ENCODE data around the gene SMCO3.

The SMCO3 gene

DNA sequence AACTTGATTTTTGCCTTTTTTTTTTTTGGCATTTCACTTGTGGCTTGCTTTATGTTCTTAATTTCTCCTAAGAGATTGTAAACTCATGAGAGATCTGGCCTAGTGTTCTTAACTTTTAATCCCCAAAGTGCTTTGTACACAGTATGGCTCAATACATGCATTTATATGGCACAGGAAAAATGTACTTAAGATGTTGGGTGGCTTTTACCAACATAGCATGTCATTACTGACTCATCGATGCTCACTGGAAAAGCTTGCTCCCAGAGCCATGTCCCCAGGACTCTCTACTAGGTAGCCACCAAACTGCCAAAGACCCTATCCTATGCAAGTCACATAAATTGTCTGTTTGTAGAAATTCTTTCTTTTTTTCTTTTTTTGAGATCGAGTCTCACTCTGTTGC lies 13.1 kb upstream of the SMCO3 start:
- DNase-seq: no peak
- Histone ChIP-seq H3K27me3 (replicated peaks) (no peaks in the 10 kb centered on the region), H3K4me3 (ENCODE audit: low read depth, low read length) (no peak overlapping the region), H3K36me3 (replicated peaks) (no peaks in the 10 kb centered on the region), H3K27ac (no peak overlapping the region)
- in situ Hi-C loops (cut with HindIII; ENCODE audit: low pct_ligation_motif_present, low sequenced_read_pairs): no loop called here
- TF ChIP-seq, protein P1, sequence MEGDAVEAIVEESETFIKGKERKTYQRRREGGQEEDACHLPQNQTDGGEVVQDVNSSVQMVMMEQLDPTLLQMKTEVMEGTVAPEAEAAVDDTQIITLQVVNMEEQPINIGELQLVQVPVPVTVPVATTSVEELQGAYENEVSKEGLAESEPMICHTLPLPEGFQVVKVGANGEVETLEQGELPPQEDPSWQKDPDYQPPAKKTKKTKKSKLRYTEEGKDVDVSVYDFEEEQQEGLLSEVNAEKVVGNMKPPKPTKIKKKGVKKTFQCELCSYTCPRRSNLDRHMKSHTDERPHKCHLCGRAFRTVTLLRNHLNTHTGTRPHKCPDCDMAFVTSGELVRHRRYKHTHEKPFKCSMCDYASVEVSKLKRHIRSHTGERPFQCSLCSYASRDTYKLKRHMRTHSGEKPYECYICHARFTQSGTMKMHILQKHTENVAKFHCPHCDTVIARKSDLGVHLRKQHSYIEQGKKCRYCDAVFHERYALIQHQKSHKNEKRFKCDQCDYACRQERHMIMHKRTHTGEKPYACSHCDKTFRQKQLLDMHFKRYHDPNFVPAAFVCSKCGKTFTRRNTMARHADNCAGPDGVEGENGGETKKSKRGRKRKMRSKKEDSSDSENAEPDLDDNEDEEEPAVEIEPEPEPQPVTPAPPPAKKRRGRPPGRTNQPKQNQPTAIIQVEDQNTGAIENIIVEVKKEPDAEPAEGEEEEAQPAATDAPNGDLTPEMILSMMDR (IDR thresholded peaks at IDR 0.05; ENCODE audit: low read depth, low read length, missing control alignments): no peak

DNA sequence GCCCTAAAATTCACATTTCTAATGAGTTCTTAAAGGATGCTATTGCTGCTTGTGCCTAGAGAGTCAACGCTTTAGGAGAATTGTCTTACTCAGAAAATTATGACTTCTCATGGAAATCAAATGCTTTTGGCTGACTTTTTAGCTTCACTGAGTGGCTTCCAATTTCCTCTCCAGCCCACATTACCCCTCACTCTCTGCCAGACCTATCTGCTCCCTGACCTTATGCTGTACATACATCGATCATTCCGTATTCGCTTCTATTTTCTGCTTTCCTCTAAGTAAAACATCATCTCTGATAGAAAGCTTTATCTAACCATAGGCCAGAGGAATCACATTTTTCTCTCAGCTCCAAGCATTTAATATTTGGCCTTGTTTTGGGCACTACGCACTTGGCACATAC lies 12.5 kb upstream of the SMCO3 start:
- in situ Hi-C loops (cut with HindIII; ENCODE audit: low pct_ligation_motif_present, low sequenced_read_pairs): no loop called here

DNA sequence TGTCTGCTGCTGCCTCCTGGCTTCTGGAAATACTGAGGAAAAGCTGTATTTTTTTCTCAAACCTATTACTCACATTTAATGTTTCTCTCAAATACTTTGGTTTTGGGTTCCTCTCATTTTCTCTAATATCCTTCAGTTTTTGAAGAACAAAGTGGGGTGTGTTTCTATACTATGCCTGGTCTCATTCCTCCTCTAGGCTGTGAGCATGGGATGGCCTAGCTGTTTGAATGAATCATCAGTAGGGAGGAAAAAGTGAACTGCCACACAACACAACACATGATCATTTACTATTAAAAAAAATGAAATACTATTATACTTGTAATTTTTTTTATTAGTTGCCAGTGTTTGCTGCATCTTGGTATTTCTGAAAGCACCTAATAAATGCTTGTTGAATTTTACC lies 11.3 kb upstream of the SMCO3 start:
- no peak for DNase-seq
- TF ChIP-seq, protein P1 (IDR thresholded peaks at IDR 0.05; ENCODE audit: low read depth, low read length, missing control alignments): no peak
- H3K4me3 ChIP-seq (ENCODE audit: low read depth, low read length): no peak overlapping the region
- H3K27ac ChIP-seq: no peak overlapping the region
- H3K27me3 ChIP-seq (replicated peaks): no peaks in the 10 kb centered on the region
- in situ Hi-C loops (cut with HindIII; ENCODE audit: low pct_ligation_motif_present, low sequenced_read_pairs): no loop called here
- no peaks in the 10 kb centered on the region for H3K36me3 ChIP-seq (replicated peaks)

More for the DNA sequence above, 12.5 kb upstream of the SMCO3 start:
- DNase-seq: no peak
- Histone ChIP-seq H3K27me3 (replicated peaks) (no peaks in the 10 kb centered on the region), H3K27ac (no peak overlapping the region), H3K36me3 (replicated peaks) (no peaks in the 10 kb centered on the region), H3K4me3 (ENCODE audit: low read depth, low read length) (no peak overlapping the region)
- TF ChIP-seq, protein P1 (IDR thresholded peaks at IDR 0.05; ENCODE audit: low read depth, low read length, missing control alignments): no peak

DNA sequence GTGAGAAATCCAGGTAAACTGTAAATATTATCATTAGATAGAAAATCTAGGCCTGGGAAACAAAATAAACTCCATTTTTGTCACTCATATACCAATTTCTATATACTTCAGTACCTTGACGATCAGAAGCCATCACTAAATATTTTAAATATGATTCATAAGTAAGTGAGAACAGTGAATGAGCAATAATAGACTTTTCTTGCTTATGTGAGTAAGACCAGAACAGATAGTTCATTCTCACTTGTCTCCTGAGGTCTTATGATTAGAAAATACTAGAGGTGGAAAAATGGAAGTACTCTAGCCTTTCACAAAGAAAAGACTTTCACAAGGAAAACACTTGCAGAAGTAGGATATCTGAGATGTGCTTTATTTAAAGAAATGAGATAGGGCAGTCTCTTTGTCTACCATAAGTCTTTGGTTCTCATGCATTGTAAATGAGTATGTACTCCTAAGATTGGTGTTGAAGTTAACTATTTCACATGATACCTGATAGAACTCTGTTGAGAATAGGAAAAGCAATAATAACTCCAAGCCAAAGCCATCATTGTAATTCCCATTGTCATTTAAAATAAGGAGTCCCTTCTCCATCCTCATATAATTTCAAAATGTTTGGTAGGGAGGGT lies 10.1 kb upstream of the SMCO3 start:
- Histone ChIP-seq H3K27me3 (replicated peaks) (no peaks in the 10 kb centered on the region), H3K27ac (no peak overlapping the region), H3K4me3 (ENCODE audit: low read depth, low read length) (no peak overlapping the region), H3K36me3 (replicated peaks) (no peaks in the 10 kb centered on the region)
- in situ Hi-C loops (cut with HindIII; ENCODE audit: low pct_ligation_motif_present, low sequenced_read_pairs): no loop called here
- no peak for DNase-seq
- TF ChIP-seq, protein P1 (IDR thresholded peaks at IDR 0.05; ENCODE audit: low read depth, low read length, missing control alignments): no peak

DNA sequence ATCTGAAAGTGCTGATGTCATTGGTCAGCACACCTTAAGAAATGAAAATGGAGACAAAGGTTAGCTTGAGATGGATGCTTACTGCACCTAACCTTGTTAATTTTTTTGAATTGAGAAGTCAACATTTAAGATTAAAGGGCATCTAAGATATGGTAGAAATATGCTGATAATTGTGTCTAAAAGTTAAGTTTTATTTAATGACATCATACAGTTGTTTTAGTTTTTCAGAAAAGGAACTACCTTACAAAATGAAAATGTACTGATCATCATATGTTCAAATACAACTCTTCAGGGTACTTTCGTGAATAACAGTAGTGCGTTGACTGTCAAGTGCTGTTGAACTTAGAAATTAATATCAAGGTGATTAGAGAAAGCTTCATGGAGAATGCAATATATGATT lies 2.5 kb downstream of the SMCO3 start:
- no peak for DNase-seq
- in situ Hi-C loops (cut with HindIII; ENCODE audit: low pct_ligation_motif_present, low sequenced_read_pairs): no loop called here
- TF ChIP-seq, protein P1 (IDR thresholded peaks at IDR 0.05; ENCODE audit: low read depth, low read length, missing control alignments): no peak
- no peaks in the 10 kb centered on the region for H3K27me3 ChIP-seq (replicated peaks)
- H3K36me3 ChIP-seq (replicated peaks): no peaks in the 10 kb centered on the region
- H3K4me3 ChIP-seq (ENCODE audit: low read depth, low read length): no peak overlapping the region
- no peak overlapping the region for H3K27ac ChIP-seq

DNA sequence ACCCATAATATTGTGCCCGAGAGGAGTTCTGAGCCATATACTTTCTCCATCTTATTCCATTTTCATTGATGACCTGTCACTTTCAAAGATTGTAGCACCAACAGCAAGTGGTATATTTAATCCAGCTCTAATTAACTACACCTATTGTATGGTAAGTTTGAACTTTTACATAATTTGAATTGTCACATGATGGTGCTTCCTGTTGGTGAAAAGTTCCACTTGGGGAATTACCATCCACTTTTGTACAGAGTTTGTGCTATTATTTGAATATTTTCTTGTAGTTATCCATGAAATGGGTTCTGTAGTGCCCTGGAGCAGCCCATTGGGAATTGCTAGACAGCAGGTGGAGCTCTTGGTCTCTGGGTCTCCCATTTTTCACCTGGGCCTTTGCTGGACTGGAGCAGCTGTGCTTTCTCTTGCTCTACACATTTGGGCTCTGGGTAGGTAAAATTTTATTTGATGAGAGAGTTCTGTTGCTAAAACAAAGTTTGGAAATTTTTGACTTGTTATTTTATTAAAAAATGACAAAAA lies 3.0 kb downstream of the SMCO3 start:
- TF ChIP-seq, protein P1 (IDR thresholded peaks at IDR 0.05; ENCODE audit: low read depth, low read length, missing control alignments): peak; percentile 84
- Histone ChIP-seq H3K27ac (no peak overlapping the region), H3K4me3 (ENCODE audit: low read depth, low read length) (no peak overlapping the region), H3K27me3 (replicated peaks) (no peaks in the 10 kb centered on the region), H3K36me3 (replicated peaks) (no peaks in the 10 kb centered on the region)
- in situ Hi-C loops (cut with HindIII; ENCODE audit: low pct_ligation_motif_present, low sequenced_read_pairs): no loop called here
- DNase-seq: peak; percentile 45
